HG03108 (cell line): ENCODE measurements around the gene PREX1.

ENCODE experiments used
- ATAC-seq: cut with Tn5 transposase; IDR thresholded peaks from one replicate; pipeline ENCODE4 v1.9.1; 2021; ENCODE audit warnings: moderate library complexity; ENCODE audit not compliant: unreplicated experiment

The PREX1 gene

DNA sequence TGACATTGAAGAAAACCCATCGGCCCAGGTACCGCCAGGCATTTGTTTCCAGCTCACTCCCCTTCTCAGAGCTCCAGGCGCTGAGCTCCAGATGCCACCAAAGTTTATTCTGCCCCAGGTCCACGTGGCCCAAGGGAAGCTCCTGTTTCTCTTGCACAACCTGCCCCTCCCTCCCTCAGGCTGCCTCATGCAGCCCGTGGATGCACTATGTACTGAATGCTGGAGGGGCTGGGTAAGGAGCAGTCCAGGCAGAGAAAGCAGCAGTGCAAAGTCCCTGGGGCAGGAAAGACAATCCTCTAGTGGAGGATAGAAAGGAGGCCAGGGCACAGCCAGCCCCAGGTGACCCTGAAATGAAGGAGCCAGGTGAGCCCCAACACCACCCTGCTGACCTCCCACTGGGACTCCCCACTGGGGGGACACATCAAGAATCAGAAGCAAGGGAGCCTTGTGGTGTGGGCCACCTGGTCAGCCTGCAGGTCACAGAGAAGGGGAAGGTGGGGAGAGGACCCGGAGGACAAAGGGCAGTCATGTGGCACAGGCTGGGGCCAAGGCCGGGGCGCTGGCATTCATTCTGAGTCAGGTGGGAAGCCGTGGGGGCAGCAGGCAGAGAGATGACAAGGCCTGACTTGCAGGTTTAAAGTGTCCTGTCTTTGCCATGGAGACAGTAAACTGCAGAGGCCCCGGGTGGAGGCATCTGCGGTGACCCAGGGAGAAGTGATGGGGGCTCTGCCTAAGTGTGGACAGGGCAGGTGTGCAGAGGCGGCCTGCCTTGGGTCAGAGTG, 230.1 kb downstream of the PREX1 start:
- no peak for ATAC-seq

DNA sequence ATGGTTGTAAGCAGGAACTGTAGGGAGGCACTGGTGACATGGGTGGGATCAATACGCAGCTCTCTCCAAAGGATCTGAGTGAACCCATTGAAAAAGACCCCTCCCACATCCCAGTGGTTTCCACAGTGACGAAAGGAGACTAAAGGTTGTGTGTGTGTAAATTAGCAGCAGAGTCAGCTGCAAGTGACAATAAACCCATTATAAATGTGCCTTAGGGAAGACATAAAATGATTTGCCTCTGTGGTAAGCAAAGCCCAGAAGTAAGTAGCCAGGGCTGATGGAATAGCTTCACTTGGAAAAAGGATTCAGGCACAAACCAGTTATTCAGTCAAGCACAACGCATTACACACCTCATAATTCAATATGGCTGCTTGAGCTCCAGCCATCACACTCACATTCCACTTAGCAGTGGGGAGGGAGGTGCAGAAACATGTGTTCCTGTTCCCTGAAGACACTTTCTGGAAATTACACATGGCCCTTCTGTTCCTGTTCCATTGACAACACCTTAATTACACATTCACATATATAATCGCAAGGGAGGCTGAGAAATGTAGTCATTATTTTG, 231.4 kb downstream of the PREX1 start:
- no peak for ATAC-seq

GRCh38 chr20:48595495-48596333, 232.1 kb downstream of the PREX1 start:
- ATAC-seq, result no peak

DNA sequence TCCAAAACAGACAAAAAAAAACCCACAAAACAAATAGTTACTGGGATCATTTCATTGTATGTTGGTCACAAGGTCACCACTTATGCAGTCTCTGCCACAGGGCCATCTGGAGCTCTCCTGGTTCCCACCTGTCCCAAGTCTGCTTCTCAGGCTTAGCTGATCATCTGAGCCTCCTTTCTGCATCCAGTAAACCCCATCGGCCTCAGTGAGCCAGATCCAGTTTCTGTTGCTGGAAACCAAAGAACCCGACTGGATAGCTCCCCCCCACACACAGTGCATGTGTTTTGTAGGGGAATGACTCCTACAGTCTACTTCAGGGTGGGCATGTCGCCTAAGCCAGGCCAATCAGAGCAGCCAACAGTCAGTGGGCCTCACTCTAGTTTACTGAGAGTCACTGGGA, 233.3 kb downstream of the PREX1 start:
- no peak for ATAC-seq

DNA sequence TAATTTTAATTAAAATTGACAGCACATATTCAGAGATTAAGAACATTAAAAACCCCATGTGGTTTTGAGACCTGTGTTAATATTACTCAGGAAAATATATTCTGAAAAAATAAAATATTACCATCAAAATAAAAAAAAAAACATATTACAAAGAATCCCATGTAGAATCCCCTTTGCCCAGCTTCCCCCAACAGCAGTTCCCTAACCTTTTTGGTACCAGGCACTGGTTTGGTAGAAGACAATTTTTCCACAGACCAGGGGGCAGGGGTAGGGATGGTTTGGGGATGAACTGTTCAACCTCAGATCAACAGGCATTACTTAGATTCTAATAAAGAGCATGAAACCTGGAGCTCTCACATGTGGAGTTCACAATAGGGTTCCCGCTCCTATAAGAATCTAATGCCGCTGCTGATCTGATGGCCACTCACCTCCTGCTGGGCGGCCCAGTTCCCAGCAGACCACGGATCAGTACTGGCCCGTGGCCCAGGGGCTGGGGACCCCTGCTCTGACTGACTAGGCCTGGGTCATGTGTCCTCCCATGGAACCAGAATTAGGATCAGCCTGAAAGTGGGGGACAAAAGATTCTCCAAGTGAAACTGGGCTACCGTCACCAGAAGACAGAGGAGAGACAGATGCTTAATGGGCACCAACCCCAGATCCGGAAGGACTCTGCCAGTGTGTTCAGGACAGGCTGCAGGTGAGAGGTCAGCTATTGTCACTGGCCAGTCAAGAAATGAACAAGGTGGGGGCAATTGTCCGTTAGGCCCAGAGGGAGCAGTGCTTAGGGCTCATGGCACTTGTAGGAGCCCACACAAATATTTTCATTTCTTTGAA, 235.5 kb downstream of the PREX1 start:
- no peak for ATAC-seq

- ATAC-seq, result no peak
Observed at GRCh38 chr20:48586730-48587129, 241.1 kb downstream of the PREX1 start.

DNA sequence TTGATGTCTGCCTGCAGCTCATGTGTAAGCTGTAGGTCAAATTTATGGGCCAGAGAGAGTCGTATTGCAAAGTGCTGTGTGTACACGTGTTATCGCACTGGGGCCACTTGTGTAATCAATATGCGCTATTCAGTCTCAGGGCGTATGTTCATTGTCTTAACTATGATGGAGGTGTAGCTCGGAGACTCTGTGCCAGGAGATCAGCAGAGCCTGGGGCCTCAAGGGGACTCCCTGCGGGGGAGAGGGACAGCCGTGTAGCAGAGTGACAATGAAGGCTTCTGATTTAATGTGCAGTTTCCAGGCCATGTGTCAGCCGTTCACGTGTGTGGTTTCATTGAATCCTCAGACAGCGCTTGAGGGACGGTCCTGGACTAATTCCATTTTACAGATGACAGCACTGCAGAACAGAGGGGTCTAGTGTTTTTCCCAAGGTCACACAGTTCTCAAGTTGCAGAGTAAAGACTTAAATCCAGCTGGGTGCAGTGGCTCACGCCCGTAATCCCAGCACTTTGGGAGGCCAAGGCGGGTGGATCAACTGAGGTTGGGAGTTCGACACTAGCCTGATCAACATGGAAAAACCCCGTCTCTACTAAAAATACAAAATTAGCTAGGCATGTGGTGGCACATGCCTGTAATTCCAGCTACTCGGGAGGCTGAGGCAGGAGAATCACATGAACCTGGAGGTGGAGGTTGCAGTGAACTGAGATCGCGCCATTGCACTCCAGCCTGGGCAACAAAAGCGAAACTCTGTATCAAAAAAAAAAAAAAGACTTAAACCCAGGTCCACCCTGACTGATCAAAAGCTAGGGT, 242.5 kb downstream of the PREX1 start:
- ATAC-seq, result no peak

GRCh38 chr20:48584391-48585060, 243.3 kb downstream of the PREX1 start:
- no peak for ATAC-seq

DNA sequence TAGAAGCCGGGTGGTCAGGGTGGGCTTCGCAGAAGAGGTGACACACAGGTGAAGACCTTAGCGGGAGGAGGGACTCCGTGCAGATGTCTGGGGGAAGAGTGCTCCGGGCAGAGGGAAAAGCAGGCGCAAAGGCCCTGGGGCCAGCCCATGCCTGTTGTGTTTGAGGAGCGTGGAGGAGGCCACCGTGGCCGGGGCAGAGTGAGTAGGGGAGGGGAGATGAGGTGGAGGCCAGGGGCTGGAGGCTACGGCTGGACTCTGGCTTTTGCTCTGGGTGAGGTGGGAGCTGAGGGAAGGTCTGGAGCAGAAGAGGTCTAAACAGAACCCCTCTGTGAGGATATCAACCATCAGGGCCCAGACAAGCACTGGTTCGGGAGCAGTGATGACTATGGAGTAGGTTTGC, 244.0 kb downstream of the PREX1 start:
- no peak for ATAC-seq

- ATAC-seq, result no peak
Observed at GRCh38 chr20:48583171-48583570, 244.6 kb downstream of the PREX1 start.

- no peak for ATAC-seq
Observed at GRCh38 chr20:48582673-48582985, 245.2 kb downstream of the PREX1 start.

- no peak for ATAC-seq
Observed at GRCh38 chr20:48581167-48581566, 246.6 kb downstream of the PREX1 start.

- no peak for ATAC-seq
Observed at GRCh38 chr20:48578397-48579098, 249.3 kb downstream of the PREX1 start.

GRCh38 chr20:48577557-48577956, 250.2 kb downstream of the PREX1 start:
- no peak for ATAC-seq

DNA sequence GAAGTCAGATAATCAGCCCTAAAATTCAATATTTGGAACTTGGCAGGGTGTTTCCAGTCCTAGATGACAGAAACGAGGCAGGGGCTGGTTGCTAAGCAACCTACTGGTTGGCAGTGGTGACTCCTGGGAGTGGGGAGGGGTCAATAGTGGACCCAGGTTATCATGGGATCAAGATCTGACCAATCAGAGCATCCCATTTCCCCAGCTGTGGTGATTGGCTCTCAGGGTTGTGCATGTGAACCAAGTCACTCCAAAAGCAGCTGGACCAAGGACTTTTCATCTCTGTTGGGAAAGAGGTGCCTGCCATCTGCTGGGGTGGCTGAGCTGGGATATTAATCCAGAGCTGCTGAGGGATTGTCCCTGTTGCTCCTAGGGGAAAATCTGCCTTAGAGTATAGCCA, 253.4 kb downstream of the PREX1 start:
- ATAC-seq, result no peak
